Caco-2 (cell line): ENCODE data around the gene OTOG. TPM values are rescaled to one million over a fixed set of nuclear protein-coding genes. Genes with fewer than 3 reads are reported as not detected.

Experiments
- BruUV-seq: library from RNA; stranded (reverse); fragments of 400-500 nt; replicated peaks from 2 replicates; lab custom pipeline; 2021; lab: Mats Ljungman, UMichigan
- CTCF ChIA-PET: fragments of 300-600 bp; sonication (Branson Sonifier 250); formaldehyde crosslinking; loops from one replicate; lab custom pipeline; 2022; ENCODE audit warnings: antibody characterized with exemption; lab: Charles Lee
- POLR2A ChIA-PET: fragments of 300-600 bp; sonication (Branson Sonifier 250); formaldehyde crosslinking; loops from one replicate; lab custom pipeline; 2022; ENCODE audit warnings: antibody characterized with exemption; lab: Charles Lee
- DNase-seq, 2 experiments: peaks; one replicate each; pipeline versions ENCODE4 v3.0.0 to v3.0.0-alpha.2; 2020 to 2022
- H3K27me3 ChIP-seq: replicated peaks from 2 replicates; pipeline ENCODE4 v1.6.0; 2011; ENCODE audit warnings: low read length; ENCODE audit not compliant: control insufficient read depth, insufficient read depth
- H3K36me3 ChIP-seq: 2 replicates; pipeline ENCODE4 v1.5.1; 2011; ENCODE audit warnings: low read length; ENCODE audit not compliant: control insufficient read depth, insufficient read depth
- H3K4me1 ChIP-seq: fragments of 250-450 bp; sonication (Bioruptor Pico); 2 replicates; pipeline ENCODE4 v1.5.1; 2020; ENCODE audit warnings: mild to moderate bottlenecking
- H3K4me3 ChIP-seq: 2 replicates; pipeline ENCODE4 v1.5.1; 2011; ENCODE audit warnings: low read depth, mild to moderate bottlenecking, control low read depth, low read length
- H3K9me3 ChIP-seq: fragments of 250-450 bp; sonication (Bioruptor Pico); 2 replicates; pipeline ENCODE4 v1.5.1; 2020; ENCODE audit warnings: mild to moderate bottlenecking, moderate library complexity
- H3K27ac Mint-ChIP-seq: one replicate; pipeline ENCODE4 v1.8.0; 2022; ENCODE audit warnings: mixed read lengths; ENCODE audit not compliant: unreplicated experiment
- H3K27me3 Mint-ChIP-seq: one replicate; pipeline ENCODE4 v1.8.0; 2022; ENCODE audit warnings: mixed read lengths; ENCODE audit not compliant: insufficient read depth, unreplicated experiment
- H3K36me3 Mint-ChIP-seq: one replicate; pipeline ENCODE4 v1.8.0; 2022; ENCODE audit warnings: mild to moderate bottlenecking, mixed read lengths; ENCODE audit not compliant: insufficient read depth, unreplicated experiment
- H3K4me1 Mint-ChIP-seq: one replicate; pipeline ENCODE4 v1.8.0; 2022; ENCODE audit warnings: low read depth, mixed read lengths; ENCODE audit not compliant: unreplicated experiment
- H3K4me3 Mint-ChIP-seq: one replicate; pipeline ENCODE4 v1.8.0; 2022; ENCODE audit warnings: mild to moderate bottlenecking, moderate library complexity, mixed read lengths; ENCODE audit not compliant: unreplicated experiment
- H3K9me3 Mint-ChIP-seq: one replicate; pipeline ENCODE4 v1.8.0; 2022; ENCODE audit warnings: mixed read lengths; ENCODE audit not compliant: unreplicated experiment
- intact Hi-C: fragments of 100-400 bp; cut with micrococcal nuclease; formaldehyde crosslinking; loops from one replicate; pipeline ENCODE4 v1.10.0; 2022; ENCODE audit not compliant: unreplicated experiment
- total RNA-seq: library from RNA; stranded (reverse); gene quantifications from 2 replicates; pipeline ENCODE4 v1.2.3, GENCODE V29; 2022
- TF ChIP-seq, protein P1 (sequence below), 2 experiments: fragments of 200-600 bp in 1 of 2; IDR thresholded peaks; 1 replicate in 1 of 2; 2 replicates in 1 of 2; pipeline versions ENCODE4 v1.5.1 to v1.8.0; 2011 to 2022; ENCODE audit warnings: antibody characterized with exemption in 1 of 2, control low read depth in 1 of 2, inconsistent platforms in 1 of 2, low read depth in 1 of 2, low read length in 1 of 2, mild to moderate bottlenecking in 1 of 2, moderate library complexity in 1 of 2; ENCODE audit not compliant: insufficient read depth in 1 of 2, severe bottlenecking in 1 of 2, unreplicated experiment in 1 of 2

OTOG gene
- total RNA-seq, 1 experiment from 2014 or later: 0.95 TPM

DNA sequence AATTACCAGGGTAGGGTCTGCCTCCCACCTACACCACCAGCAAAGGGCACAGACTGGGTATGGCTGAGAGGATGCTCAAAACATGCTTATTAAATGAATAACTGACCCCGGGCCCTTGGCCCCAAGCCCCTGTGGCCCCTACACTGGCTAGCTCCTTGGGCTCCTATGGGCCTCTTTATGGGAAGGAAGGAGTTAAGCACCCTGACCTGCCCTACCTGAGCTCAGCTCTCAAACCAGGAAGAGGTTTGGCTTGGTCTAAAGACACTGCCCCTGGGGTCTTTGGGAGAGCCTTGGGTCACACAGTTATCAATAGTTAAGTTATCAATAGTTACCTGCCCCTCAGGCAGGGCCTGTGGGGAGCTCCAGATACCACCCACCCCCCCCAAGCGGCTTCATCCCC is 4.0 kb upstream of the OTOG start:
- Mint-ChIP-seq H3K9me3 (no peaks in the 10 kb centered on the region), H3K4me1 (peaks cover 63% of the 10 kb centered on the region), H3K36me3 (peaks cover 52% of the 10 kb centered on the region), H3K27ac (peak overlapping the region; percentile 80), H3K4me3 (peak overlapping the region; percentile 72), H3K27me3 (no peaks in the 10 kb centered on the region)
- no peaks in the 10 kb centered on the region for H3K27me3 ChIP-seq
- H3K9me3 ChIP-seq: no peaks in the 10 kb centered on the region
- DNase-seq: peak; percentile 49 to 60
- H3K4me1 ChIP-seq: peaks cover 57% of the 10 kb centered on the region
- CTCF ChIA-PET: interaction anchor here (0.6 to 2.1 kb wide), 5 partner anchors 12 to 325 kb away, joined by 4 to 17 read pairs (median 6); partner anchors contain the start of gene KCNJ11
- TF ChIP-seq, protein P1, sequence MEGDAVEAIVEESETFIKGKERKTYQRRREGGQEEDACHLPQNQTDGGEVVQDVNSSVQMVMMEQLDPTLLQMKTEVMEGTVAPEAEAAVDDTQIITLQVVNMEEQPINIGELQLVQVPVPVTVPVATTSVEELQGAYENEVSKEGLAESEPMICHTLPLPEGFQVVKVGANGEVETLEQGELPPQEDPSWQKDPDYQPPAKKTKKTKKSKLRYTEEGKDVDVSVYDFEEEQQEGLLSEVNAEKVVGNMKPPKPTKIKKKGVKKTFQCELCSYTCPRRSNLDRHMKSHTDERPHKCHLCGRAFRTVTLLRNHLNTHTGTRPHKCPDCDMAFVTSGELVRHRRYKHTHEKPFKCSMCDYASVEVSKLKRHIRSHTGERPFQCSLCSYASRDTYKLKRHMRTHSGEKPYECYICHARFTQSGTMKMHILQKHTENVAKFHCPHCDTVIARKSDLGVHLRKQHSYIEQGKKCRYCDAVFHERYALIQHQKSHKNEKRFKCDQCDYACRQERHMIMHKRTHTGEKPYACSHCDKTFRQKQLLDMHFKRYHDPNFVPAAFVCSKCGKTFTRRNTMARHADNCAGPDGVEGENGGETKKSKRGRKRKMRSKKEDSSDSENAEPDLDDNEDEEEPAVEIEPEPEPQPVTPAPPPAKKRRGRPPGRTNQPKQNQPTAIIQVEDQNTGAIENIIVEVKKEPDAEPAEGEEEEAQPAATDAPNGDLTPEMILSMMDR (IDR thresholded peaks at IDR 0.05; ENCODE audit: insufficient read depth in 1 of 2, low read depth in 1 of 2, low read length in 1 of 2, severe bottlenecking in 1 of 2, unreplicated experiment in 1 of 2): no peak
- no peaks in the 10 kb centered on the region; the same call in 1 of the 2 replicates for H3K36me3 ChIP-seq
- no TSS peak for BruUV-seq
- intact Hi-C loops: no loop called here
- POLR2A ChIA-PET: interaction anchor here (0.7 to 1.4 kb wide), 4 partner anchors 11 to 1163 kb away, joined by 3 to 8 read pairs (median 4); partner anchors contain the start of gene RPS13
- peak overlapping the region; percentile 84 for H3K4me3 ChIP-seq

DNA sequence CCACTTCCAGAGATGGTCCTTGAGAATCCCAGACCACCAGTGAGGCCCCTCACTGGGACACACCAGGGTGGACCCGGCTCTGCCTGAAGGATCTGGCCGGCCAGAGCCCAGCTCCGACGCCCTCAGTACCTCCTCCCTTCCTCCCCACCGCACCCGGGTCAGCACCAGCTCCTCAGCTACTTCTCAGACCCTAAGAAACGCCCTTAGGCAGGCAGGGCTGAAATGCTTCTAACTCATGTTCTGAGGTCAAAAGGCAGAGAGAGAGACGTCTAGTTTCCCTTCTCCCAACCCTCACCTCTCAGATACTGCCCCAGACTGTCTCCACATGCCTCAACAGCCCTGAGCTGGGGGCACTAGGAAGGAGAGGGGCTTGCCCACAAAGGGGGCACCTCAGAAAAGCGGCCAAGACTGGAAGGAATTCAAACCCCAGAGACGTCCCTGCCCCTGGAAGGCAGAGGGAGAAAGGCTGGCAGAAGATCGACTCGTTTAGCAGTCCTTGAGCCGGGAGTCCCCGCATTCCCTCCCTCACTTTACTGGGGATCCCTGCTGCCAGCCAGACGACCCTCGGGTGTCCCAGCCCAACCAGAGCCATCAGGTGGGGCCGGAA is 3.4 kb upstream of the OTOG start:
- ChIA-PET CTCF (interaction anchor here (0.5 to 2.1 kb wide), 10 partner anchors 9 to 770 kb away, joined by 4 to 17 read pairs (median 4); partner anchors contain the start of gene KCNJ11), POLR2A (interaction anchor here (0.6 to 1.4 kb wide), 4 partner anchors 12 to 1163 kb away, joined by 3 to 8 read pairs (median 4); no protein-coding TSS in a partner anchor)
- Histone ChIP-seq H3K9me3 (no peaks in the 10 kb centered on the region), H3K36me3 (no peaks in the 10 kb centered on the region; the same call in 1 of the 2 replicates), H3K4me1 (peaks cover 51% of the 10 kb centered on the region), H3K27me3 (no peaks in the 10 kb centered on the region), H3K4me3 (peak overlapping the region; percentile 84)
- TF ChIP-seq, protein P1 (IDR thresholded peaks at IDR 0.05; ENCODE audit: insufficient read depth in 1 of 2, low read depth in 1 of 2, low read length in 1 of 2, severe bottlenecking in 1 of 2, unreplicated experiment in 1 of 2): no peak
- Mint-ChIP-seq H3K9me3 (no peaks in the 10 kb centered on the region), H3K4me1 (peaks cover 61% of the 10 kb centered on the region), H3K4me3 (peak overlapping the region; percentile 72), H3K27ac (peak overlapping the region; percentile 80), H3K36me3 (peaks cover 52% of the 10 kb centered on the region), H3K27me3 (no peaks in the 10 kb centered on the region)
- no TSS peak for BruUV-seq
- peak; percentile 47 to 58 for DNase-seq
- intact Hi-C loops: no loop called here

DNA sequence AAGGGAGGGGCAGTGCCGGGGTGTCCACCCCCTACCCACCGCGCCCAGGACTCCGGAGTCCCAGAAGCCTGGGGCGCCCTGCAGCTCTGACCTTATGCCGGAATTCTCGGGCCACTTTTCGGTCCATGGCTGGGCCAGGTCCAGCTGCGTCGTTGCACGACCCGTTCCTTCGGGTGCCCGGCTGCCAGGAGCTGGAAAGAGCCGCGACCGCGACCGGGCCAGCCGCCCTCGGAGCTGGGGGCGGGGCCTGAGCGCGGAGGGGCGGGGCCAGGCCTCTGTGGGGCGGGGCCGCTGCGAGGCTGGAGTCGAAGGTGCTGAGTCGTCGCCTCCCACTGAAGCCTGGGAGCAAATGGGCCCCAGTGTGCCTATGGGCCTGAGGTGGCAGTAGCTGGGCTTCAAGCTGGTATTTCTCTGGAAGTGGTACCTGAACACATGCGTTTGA is 2.9 kb upstream of the OTOG start, which contains the start of gene USH1C:
Gene USH1C (minus strand): TSS at position 236 of the 442 bp plus-strand sequence. CDS start 109 bp downstream, at position 127.
- Mint-ChIP-seq H3K27ac (peak within 1 kb of the TSS; percentile 80), H3K36me3 (peaks cover 47% of the 10 kb centered on the region), H3K4me1 (peaks cover 57% of the 10 kb centered on the region), H3K9me3 (no peaks in the 10 kb centered on the region), H3K4me3 (peak within 1 kb of the TSS; percentile 72), H3K27me3 (no peaks in the 10 kb centered on the region)
- peak; percentile 83 to 91 for DNase-seq
- Histone ChIP-seq H3K9me3 (no peaks in the 10 kb centered on the region), H3K36me3 (no peaks in the 10 kb centered on the region), H3K4me3 (peak within 1 kb of the TSS; percentile 84), H3K4me1 (peaks cover 46% of the 10 kb centered on the region), H3K27me3 (no peaks in the 10 kb centered on the region)
- TF ChIP-seq, protein P1 (IDR thresholded peaks at IDR 0.05; ENCODE audit: insufficient read depth in 1 of 2, low read depth in 1 of 2, low read length in 1 of 2, severe bottlenecking in 1 of 2, unreplicated experiment in 1 of 2): no peak
- intact Hi-C loops: no loop called here
- POLR2A ChIA-PET: interaction anchor here (0.6 to 0.9 kb wide), 2 partner anchors 12 to 497 kb away, joined by 3 to 10 read pairs; no protein-coding TSS in a partner anchor
- no TSS peak for BruUV-seq
- CTCF ChIA-PET: interaction anchor here (0.5 to 2.1 kb wide), 9 partner anchors 10 to 769 kb away, joined by 3 to 17 read pairs (median 4); partner anchors contain the start of gene KCNJ11
